Fibroblast of lung (primary cell): ENCODE measurements around the gene CRACDL.

Experiments
- EZH2 ChIP-seq: IDR thresholded peaks from 2 replicates; pipeline ENCODE4 v1.5.1; 2012; ENCODE audit warnings: low read length, control low read depth, mild to moderate bottlenecking; ENCODE audit errors: missing control alignments
- TF ChIP-seq, protein P1 (sequence below), 2 donors: IDR thresholded peaks in 1 of 2; conservative IDR thresholded peaks in 1 of 2; 1 replicate in 1 of 2; 2 replicates in 1 of 2; pipeline ENCODE4 v1.5.1; 2011 to 2012; ENCODE audit warnings: low read length in 2 of 2, control low read depth in 1 of 2, inconsistent platforms in 1 of 2, low read depth in 1 of 2, mild to moderate bottlenecking in 1 of 2

DNA sequence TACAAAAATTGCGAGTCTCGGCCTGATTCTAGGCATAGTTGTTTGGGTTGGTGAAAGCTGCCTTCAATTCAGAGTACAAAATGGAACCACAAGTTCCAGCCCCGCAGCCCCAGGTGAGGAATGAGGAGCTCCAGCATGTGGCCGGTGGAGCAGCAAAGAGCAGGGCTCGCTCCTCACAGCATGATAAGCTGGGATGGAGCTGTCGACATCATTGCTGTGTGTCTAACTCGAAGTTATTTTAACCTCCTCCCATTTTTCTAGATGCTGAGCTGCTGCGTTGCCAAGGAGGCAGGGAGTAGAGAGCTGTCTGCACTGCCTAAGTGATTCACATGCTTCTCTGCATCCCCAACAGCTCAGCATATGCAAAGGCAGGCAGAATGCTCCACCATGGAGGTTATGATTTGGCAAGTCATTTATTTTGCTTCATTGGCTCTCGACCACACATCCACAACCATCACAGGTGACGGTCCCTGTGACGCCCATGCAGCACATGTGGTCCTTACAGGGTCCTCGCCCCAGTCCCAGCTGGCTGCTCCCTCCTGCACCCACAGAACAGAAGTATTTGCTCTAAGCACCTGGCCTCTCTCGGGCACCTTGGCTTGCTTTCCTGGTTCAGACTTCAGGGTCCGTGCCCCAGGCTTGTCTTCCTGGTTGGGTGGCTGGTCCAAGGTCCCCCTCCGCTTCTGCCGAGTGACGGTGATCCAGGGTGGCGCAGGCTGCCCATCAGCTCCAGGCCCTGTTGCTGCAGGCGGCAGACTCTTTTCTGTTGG, 139.1 kb downstream of the CRACDL start:
- TF ChIP-seq, protein P1, sequence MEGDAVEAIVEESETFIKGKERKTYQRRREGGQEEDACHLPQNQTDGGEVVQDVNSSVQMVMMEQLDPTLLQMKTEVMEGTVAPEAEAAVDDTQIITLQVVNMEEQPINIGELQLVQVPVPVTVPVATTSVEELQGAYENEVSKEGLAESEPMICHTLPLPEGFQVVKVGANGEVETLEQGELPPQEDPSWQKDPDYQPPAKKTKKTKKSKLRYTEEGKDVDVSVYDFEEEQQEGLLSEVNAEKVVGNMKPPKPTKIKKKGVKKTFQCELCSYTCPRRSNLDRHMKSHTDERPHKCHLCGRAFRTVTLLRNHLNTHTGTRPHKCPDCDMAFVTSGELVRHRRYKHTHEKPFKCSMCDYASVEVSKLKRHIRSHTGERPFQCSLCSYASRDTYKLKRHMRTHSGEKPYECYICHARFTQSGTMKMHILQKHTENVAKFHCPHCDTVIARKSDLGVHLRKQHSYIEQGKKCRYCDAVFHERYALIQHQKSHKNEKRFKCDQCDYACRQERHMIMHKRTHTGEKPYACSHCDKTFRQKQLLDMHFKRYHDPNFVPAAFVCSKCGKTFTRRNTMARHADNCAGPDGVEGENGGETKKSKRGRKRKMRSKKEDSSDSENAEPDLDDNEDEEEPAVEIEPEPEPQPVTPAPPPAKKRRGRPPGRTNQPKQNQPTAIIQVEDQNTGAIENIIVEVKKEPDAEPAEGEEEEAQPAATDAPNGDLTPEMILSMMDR (conservative IDR thresholded peaks at IDR 0.05 in 1 of 2, IDR thresholded peaks at IDR 0.05 in 1 of 2; ENCODE audit: low read depth in 1 of 2, low read length in 2 of 2): no peak
- TF ChIP-seq EZH2: no peak
